Sigmoid colon (tissue), 3 donors: Measurements from ENCODE around the gene AKR1B1.

Experiments used
- POLR2A ChIP-seq, 2 donors: fragments of 450-650 bp; IDR thresholded peaks; one replicate each; pipeline ENCODE4 v1.6.1; 2016; ENCODE audit warnings: antibody characterized with exemption in 2 of 2, mild to moderate bottlenecking in 2 of 2, moderate library complexity in 2 of 2
- TF ChIP-seq, protein P1 (sequence below), 4 experiments: fragments of 450-650 bp in 3 of 4; fragments of 200-600 bp in 1 of 4; IDR thresholded peaks; one replicate each; pipeline ENCODE4 v1.5.1; 2016 to 2019; ENCODE audit warnings: antibody characterized with exemption in 4 of 4, mild to moderate bottlenecking in 3 of 4, moderate library complexity in 2 of 4

DNA sequence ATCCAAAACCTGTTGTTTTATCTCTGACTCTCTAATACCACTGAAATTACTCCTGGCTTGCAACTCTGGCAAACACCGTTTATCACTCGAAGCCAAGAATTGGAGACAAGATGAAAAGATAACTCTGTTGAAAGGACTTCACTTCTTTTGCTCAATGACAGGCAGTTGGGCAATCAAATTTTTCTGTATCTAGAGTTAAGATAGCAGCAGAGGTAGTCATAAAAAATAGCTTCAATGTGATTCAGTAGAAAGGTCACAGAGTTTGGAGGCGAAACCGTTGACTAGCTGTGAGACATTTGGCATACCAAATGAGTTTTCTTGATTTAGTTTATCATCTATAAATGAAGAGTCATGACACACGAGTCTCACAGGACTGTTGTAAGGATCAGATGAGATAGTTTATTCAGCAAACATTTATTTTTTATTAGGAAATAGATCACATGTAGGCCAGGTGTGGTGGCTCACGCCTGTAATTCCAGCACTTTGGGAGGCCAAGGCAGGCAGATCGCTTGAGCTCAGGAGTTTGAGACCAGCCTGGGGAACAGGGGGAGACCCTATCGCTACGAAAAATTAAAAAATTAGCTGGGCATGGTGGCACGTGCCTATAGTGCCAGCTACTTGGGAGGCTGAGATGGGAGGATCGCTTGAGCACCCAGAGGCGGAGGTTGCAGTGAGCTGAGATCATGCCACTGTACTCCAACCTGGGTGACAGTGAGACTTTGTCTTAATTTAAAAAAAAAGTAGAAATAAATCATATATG lies 23.6 kb downstream of the AKR1B1 start:
- TF ChIP-seq POLR2A (IDR thresholded peaks at IDR 0.05), result no peak
- TF ChIP-seq, protein P1, sequence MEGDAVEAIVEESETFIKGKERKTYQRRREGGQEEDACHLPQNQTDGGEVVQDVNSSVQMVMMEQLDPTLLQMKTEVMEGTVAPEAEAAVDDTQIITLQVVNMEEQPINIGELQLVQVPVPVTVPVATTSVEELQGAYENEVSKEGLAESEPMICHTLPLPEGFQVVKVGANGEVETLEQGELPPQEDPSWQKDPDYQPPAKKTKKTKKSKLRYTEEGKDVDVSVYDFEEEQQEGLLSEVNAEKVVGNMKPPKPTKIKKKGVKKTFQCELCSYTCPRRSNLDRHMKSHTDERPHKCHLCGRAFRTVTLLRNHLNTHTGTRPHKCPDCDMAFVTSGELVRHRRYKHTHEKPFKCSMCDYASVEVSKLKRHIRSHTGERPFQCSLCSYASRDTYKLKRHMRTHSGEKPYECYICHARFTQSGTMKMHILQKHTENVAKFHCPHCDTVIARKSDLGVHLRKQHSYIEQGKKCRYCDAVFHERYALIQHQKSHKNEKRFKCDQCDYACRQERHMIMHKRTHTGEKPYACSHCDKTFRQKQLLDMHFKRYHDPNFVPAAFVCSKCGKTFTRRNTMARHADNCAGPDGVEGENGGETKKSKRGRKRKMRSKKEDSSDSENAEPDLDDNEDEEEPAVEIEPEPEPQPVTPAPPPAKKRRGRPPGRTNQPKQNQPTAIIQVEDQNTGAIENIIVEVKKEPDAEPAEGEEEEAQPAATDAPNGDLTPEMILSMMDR (IDR thresholded peaks at IDR 0.05), result no peak
